Lung microvascular endothelial cell (primary cell): Measurements from ENCODE around the gene GNAS-AS1. TPM values are rescaled to one million over a fixed set of nuclear protein-coding genes. Genes with fewer than 3 reads are reported as not detected.

Source experiments
- DNase-seq, 2 donors: peaks; one replicate each; pipeline versions ENCODE4 v3.0.0 to v3.0.0-alpha.2; 2010; ENCODE audit warnings: low read depth in 2 of 2
- total RNA-seq: library from RNA; depleted of rRNA; stranded (reverse); fragments of >200 nt; gene quantifications from 2 replicates; pipeline ENCODE4 v1.2.1, GENCODE V29; 2014

Gene GNAS-AS1
- total RNA-seq, result 0.22 TPM in 1 of 2 replicates, not detected in the other

GRCh38 chr20:58850693-58851174 is at the start of gene GNAS-AS1:
Gene GNAS-AS1, minus strand, starts transcription at chr20:58850902.
- DNase-seq, result no peak

GRCh38 chr20:58900397-58900796 is 49.7 kb upstream of the GNAS-AS1 start:
- no peak for DNase-seq

- no peak for DNase-seq
Observed at GRCh38 chr20:58899512-58899911, 48.8 kb upstream of the GNAS-AS1 start.

GRCh38 chr20:58898629-58899408 is 48.1 kb upstream of the GNAS-AS1 start:
- DNase-seq, result no peak

- DNase-seq, result no peak
Observed at GRCh38 chr20:58897488-58897887, 46.8 kb upstream of the GNAS-AS1 start.

GRCh38 chr20:58896820-58897219 is 46.1 kb upstream of the GNAS-AS1 start:
- DNase-seq, result no peak

GRCh38 chr20:58895448-58896180 is 44.9 kb upstream of the GNAS-AS1 start:
- DNase-seq, result no peak

GRCh38 chr20:58894652-58895447 is 44.1 kb upstream of the GNAS-AS1 start:
- no peak for DNase-seq

GRCh38 chr20:58893355-58894120 is 42.8 kb upstream of the GNAS-AS1 start:
- peak in 1 of 2 donors; percentile 28 for DNase-seq

GRCh38 chr20:58892932-58893224 is 42.2 kb upstream of the GNAS-AS1 start:
- no peak for DNase-seq

- peak; percentile 68 to 69 for DNase-seq
Observed at GRCh38 chr20:58892141-58892931, 41.6 kb upstream of the GNAS-AS1 start.

- peak; percentile 49 to 56 for DNase-seq
Observed at GRCh38 chr20:58891718-58892140, 41.0 kb upstream of the GNAS-AS1 start.

- DNase-seq, result peak; percentile 76 to 81
Observed at GRCh38 chr20:58891086-58891717, 40.5 kb upstream of the GNAS-AS1 start.

- DNase-seq, result peak; percentile 87 to 97
Observed at GRCh38 chr20:58890518-58891085, 39.9 kb upstream of the GNAS-AS1 start.

- no peak for DNase-seq
Observed at GRCh38 chr20:58889798-58890517, 39.3 kb upstream of the GNAS-AS1 start.

- peak in 1 of 2 donors; percentile 14 for DNase-seq
Observed at GRCh38 chr20:58889334-58889760, 38.6 kb upstream of the GNAS-AS1 start.

- peak; percentile 84 to 88 for DNase-seq
Observed at GRCh38 chr20:58888521-58889333, 38.0 kb upstream of the GNAS-AS1 start.

GRCh38 chr20:58888103-58888502 is 37.4 kb upstream of the GNAS-AS1 start:
- no peak for DNase-seq
